Measurements from ENCODE around the gene PPP2R5C.
"Not testable (repeated sequence)": the region's sequence is repeated elsewhere in the genome, so short reads cannot be mapped to it uniquely, and the experiment has no call there.

PPP2R5C gene

DNA sequence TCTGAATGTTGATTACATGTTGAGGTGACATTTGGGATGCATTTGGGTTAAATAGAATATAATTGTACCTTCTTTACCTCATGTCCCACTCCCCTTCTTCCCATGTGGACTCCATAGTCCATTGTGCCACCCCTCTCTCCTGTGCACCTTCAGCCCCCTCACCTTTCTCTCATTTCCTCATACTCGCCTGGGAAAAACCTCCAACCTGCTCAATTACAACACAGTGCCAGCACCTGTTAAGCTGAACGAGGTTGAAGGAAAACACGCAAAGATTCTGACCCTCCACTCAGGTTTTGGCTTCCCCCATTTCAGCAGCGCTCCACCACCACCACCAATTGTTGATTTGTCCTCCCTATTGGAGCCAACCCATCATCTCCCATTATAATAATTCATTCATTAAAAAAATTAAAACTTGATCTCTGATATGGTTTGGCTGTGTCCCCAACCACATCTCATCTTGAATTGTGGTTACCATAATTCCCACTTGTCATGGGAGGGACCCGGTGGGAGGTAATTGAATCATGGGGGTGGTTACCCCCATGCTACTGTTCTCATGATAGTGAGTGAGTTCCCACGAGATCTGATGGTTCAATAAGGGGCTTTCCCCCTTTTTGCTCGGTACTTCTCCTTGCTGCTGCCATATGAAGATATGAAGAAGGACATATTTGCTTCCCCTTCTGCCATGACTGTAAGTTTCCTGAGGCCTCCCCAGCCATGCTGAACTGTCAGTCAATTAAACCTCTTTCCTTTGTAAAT, 33.7 kb upstream of the PPP2R5C start:
- DNase-seq (ENCODE audit: low spot score) = no peak

DNA sequence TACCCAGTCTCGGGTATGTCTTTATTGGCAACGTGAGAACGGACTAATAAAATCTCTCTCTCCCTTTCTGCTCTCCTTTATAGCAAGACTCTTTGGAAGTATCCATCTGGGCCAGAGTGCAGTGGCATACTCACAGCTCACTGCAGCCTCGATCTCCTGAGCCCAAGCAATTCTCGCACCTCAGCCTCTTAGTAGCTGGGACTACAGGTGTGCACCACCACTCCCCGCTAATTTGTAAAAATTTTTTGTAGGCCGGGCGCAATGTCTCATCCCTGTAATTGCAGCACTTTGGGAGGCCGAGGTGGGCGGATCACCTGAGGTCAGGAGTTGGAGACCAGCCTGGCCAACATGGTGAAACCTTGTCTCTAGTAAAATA, 33.2 kb upstream of the PPP2R5C start:
- no peak for DNase-seq (ENCODE audit: low spot score)

DNA sequence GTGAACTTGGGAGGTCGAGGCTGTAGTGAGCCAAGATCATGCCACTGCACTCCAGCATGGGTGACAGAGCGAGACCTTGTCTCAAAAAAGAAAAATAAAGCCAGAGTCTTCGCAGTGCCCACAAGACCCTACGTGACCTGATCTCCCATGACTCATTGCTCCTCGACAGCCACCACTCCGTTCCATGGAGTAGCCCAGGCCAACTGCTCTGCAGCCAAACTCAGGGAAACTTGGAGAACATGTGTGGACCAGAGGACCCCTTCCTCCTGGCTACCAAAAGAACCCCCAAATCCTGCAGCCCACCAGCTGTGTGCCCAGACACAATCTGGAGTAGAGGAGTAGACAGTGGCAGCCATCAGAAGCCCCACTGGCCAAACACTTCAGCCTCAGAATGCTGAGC, 32.1 kb upstream of the PPP2R5C start:
- DNase-seq (ENCODE audit: low spot score) = no peak

DNA sequence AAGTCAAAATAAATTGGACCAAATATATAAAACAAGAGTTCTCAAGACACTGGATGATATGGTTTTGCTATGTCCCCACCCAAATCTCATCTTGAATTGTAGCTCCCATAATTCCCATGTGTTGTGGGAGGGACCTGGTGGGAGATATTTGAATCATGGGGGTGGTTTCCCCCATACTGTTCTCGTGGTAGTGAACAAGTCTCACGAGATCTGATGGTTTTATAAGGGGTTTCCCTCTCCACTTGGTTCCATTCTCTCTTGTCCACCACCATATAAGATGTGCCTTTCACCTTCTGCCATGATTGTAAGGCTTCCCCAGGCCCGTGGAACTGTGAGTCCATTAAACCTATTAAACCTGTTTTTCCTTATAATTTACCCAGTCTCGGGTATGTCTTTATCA, 31.4 kb upstream of the PPP2R5C start:
- not testable (repeated sequence) for DNase-seq (ENCODE audit: low spot score)

DNA sequence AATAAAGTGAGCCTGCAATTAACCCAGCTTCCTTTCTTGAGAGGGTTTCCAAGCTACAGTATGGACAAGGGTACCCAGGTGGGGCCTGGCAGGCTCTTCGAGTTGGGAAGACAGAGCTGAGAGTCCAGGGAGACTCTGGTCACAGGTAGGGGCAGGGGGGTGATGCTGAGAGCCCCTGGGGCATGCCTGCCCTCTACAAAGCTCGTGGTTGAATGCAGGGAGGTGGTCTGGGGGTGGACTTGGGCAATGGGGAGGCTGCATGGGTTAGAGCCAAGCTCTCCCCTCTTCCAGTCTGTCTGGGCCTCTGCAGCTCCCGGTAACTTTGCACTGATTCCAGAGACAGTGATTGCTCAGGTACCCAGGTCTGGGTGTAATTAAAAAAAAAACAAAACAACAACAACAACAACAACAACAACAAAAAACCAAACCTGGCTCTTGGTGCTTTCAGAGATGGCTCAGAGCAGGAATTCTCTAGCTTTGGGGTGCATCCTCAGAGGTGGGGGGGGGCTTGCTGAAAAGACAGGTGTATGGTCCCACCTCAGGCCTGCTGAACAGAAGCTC, 30.8 kb upstream of the PPP2R5C start:
- no peak for DNase-seq (ENCODE audit: low spot score)

DNA sequence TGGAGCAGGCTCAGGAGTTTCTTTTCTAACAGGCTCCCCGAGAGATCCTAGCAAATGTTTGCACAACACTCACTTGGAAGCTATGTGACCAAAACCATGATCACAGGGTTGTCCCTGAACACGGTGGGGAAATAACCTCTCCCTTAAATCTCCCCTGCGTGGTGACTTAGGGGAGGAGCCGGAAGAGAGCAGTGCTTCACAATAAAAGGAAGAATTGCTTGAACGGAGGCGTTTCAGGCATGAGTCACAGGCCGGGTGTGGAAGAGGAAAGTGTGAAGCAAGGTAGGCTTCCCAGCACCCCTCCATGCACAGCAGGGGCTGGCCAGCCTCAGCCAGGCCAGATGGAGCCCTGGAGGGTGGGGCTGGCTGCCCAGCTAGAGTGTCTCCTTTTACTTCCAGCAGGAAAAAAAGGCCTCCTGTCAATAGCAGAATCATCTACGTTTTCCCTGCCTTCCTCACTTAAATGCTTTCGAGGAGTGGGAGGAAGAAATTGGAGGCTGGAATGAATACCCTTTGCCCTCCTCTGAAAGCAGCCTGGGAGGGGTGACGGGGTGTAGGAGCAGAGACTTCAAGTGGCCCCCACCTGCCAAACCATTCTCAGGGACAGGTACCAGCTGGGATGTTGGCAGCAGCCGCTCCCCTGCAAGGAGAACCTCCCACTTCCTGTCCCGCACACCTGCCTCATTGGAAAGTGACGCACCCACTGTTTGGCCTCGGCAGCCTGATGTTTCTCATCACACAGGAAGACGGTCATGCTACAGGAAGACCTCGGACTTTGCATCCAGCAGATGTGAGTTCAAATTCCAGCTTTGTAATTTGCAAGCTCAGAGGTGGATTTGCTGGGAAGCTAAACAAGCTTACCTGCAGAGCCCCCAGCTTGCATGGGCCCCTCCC, 30.1 kb upstream of the PPP2R5C start:
- DNase-seq (ENCODE audit: low spot score) = peak; percentile 86

DNA sequence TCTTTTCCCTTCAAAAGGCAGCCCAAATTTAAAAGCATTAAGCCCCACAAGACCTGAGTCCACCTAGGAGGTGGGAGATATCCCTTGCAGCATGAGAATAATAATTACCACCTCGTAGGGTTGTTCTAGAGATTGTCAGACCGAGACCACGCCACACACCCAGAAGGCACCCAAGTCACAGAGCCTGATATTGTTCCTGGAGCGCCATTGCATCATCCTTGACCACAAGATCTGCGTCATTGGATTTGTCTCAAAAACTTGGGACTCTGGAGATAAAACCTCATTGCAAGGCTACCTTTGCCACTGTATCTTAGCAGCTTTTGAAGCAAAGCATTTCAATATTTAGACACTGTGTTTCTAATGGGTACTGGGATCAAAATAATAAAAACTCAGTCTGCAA, 29.4 kb upstream of the PPP2R5C start:
- no peak for DNase-seq (ENCODE audit: low spot score)

DNA sequence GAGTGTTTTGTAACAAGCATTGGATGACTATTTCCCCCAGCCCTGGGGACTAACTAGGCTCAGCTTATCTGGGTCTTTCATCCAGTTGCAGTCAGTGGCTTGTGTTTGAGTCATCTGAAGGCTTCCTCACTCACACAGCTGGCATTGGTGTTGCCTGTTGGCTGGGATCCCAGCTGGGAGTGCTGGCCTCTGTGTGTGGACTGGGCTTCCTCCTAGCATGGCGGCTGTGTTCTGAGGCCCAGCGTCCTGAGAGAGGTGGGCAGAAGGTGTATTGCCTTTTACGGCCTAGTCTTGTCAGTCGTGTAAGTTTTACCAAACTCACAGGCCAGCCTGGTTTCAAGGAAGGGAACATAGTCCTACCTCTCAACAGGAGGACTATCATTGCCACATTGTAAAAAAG, 28.3 kb upstream of the PPP2R5C start:
- no peak for DNase-seq (ENCODE audit: low spot score)

DNA sequence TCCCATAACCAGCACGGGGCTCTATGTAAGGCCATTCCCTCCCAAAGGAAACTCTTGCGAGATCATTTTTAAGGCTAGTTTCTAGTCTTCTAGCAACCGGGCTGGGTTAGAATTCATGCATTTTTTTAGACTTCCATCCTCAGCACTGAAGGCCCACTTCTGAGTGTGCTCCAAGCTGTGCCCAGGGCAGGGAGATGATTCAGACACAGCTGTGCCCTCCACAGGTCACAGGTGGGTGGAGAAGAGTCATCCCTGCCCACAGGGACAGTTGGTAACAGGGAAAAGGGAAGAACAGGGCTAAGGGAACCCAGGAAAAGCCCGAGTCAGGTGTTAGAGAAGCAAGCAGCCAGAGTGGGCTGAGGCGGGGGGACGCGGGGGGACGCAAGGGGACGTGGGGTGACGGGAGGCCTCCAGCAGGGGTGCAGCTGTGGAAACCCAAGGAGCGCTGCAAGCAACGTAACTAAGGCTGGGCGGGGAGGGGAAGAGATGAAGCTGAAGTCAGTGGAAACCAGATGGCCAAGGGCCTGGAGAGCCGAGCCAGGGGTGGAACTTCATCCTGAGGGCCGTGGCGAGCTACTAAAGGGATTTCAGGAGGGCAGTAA, 27.2 kb upstream of the PPP2R5C start:
- DNase-seq (ENCODE audit: low spot score) = no peak

DNA sequence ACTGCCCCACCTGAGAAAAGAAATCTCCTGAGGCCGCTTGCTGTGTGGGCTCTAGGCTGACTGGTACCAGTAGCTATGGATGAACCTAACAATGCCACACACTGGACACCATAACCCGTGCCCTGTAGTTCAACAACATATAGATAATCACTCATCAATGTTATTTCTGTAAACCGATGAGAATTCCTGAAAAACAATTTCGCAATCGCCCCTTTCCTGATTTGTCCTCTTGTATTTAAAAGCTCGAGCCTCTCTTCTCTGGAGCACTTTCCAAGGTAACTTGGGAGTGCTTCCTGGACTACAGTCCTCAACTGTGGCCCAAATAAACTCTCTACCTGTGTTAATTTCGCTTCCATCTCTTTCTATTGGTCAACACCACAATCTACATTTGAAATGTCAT, 26.1 kb upstream of the PPP2R5C start:
- DNase-seq (ENCODE audit: low spot score) = no peak

DNA sequence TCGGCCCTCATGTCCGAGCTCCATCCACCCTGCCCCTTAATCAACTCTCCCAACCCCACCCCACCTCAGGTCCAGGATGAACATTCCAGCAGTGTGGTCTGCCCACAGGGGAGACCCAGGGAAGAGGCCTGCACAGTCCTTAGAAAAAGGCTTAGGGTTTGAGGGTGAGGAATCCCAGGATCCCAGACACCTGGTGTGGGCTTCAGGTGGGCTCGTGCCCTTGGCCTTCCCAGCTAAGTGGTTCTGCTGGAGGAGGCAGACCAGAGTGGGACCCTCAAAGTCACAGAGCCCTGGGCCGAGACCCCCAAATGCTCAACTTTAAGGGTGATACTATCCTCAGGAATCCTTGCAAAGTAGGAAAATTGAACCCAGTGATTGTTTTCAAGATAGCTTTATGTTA, 25.4 kb upstream of the PPP2R5C start:
- no peak for DNase-seq (ENCODE audit: low spot score)

DNA sequence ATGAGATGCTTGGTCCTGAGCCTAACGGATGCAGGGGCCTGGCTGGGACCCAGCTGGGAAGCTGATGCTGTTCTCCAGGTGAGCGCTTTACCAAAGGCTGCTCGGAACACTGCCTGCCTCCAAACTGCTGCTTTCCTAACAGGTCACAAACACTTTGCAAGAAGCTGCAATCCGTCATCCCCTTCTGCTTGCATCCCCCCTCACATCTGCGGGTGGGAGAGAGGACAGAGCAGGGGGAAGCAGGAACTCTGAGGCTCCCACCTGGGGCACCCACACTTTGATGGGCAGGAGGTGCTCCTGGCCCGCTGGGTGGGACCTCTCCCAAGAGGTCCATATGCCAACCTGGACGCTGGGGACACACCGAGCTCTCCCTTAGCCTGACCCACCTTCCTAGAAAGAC, 24.9 kb upstream of the PPP2R5C start:
- no peak for DNase-seq (ENCODE audit: low spot score)

DNA sequence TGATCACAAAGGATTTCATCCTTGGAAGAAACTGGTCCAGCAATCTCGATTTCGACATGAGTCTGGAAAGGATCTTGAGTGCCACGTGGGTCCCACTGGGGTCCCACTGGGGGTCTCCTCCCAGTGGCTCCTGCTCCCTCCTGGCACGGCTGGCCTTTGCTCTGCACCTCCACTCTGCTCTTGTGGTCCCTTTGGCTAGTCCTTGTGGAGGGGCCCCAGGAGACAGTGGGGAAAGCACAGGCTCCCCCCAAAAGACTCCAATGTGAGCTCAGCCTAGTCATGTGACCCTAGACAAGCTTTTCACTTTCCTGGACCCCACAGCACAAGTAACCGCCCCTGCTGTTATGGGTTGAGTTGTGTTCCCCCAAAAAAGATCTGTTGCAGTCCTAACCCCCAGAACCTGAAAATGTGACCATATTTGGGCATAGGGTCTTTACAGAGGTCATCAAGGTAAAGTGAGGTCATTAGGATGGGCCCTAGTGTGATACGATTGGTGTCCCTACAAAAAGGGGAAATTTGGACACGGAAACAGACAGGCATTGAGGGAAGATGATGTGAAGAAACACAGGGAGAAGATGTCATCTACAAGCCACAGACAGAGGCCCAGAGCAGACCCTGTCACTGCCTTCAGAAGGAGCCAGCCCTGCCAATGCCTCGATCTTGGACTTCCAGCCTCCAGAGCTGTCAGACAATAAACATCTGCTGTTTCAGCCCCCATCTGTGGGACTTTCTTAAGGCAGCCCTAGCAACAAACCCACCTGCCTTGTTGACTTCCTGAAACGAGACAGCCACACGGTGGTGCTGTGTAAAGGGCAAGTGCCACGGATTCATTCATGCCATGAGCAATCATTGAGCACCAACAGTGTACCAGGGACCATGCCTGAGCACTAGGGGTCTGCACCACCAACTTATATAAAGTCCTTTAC, 23.8 kb upstream of the PPP2R5C start:
- DNase-seq (ENCODE audit: low spot score) = peak; percentile 38

DNA sequence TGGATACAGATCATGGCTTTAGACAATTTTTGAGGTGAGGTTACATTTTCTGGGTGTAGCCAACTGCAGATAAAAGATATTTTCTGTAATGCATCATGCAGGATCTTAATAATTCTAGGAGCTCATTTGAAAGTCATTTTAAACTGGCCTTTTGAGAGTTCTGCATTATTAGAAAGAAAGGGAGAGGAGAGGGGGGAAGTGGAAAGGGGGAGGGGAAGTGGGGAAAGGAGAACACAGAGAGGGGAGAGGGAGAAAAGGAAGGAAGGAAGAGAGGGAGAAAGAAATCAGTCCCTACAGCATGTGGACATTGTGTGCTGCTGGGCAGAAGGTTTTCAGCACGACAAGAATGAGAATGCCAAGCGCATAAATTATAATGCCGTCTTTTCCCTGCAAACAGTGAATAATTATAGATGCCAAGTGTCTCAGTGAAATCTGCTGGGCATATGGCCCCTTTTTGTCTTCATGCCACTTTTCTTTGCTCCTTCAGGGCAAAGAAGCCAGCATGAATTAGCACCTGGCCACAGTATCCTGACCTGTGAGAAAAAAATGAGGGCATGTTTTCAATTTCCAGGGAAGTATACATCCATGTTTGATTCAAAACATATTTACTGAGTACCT, 22.7 kb upstream of the PPP2R5C start:
- DNase-seq (ENCODE audit: low spot score) = no peak

DNA sequence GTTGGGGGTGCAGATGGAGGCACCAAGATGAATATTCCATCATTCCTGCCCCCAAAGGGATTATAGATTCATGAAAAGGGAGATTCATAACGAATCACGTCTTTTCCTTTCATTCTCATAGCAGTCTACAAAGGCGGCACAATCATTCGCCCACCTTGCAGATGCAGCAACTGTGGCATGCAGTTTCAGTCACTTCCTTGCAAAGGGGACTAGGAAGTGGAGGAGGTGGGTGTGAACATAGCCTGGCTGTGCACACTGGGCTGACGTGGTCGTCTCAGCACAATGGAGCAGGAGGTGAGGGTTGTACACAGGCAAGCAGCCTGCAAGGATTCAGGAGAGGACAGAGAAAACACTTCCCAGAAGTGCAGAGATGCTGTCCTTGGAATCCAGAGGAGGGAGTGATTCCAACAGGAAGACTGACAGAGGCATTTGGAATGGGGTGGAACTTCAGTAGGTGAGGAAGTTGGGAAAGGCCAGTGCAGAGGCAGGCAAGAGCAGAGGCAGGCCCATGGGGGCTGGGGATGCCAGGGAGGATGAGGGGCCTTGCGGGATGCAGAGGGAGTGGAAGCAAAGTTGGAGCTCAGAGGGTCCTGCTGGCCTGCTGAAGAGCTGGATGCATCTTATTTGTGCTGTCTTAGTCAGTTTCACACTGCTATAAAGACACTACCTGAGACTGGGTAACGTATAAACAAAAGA, 21.9 kb upstream of the PPP2R5C start:
- no peak for DNase-seq (ENCODE audit: low spot score)

DNA sequence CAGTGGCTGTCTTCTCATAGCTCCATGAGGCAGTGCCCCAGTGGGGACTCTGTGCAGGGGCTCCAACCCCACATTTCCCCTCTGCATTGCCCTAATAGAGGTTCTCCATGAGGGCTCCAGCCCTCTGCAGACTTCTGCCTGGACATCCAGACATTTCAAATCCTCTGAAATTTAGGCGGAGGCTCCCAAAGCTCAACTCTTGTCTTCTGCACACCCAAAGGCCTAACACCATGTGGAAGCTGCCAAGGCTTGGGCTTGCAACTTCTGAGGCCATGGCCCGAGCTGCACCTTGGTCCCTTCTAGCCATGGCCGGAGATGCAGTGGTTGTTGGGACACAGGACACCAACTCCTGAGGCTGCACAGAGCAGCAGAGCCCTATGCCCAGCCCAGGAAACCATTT, 20.5 kb upstream of the PPP2R5C start:
- DNase-seq (ENCODE audit: low spot score) = no peak

DNA sequence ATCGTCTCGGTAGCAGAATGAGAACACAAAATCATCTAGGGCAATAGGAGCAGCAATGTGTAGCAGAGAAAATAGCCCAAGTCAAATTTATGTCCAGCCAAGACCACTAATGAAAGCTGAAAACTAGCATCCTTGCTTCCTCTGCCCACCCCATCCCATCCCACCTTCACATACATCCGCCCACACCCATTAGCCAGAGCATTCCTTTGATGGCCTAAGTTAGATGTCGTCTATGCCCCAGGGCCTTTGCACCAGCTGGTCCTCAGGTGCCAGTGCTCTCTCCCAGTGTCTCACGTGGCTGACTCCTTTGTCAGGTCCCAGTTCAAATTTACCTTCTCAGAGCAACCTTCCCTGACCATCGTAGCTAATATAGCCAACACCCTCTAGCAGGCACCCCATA, 17.8 kb upstream of the PPP2R5C start:
- no peak for DNase-seq (ENCODE audit: low spot score)

DNA sequence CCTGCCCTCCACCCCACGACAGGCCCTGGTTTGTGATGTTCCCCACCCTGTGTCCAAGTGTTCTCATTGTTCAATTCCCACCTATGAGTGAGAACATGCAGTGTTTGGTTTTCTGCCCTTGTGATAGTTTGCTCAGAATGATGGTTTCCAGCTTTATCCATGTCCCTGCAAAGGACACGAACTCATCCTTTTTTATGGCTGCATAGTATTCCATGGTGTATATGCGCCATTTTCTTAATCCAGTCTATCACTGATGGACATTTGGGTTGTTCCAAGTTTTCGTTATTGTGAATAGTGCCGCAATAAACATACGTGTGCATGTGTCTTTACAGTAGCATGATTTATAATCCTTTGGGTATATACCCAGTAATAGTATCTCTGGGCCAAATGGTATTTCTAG, 17.1 kb upstream of the PPP2R5C start:
- DNase-seq (ENCODE audit: low spot score) = not testable (repeated sequence)

DNA sequence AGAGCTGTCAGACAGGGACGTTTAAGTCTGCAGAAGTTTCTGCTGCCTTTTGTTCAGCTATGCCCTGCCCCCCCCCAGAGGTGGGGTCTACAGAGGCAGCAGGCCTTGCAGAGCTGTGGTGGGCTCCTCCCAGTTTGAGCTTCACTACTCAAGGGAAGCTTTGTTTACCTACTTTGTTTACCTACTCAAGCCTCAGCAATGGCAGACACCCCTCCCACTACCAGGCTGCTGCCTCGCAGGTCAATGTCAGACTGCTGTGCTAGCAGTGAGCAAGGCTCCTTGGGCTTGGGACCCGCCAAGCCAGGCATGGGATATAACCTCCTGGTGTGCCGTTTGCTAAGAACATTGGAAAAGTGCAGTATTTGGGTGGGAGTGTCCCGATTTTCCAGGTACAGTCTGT, 11.8 kb upstream of the PPP2R5C start:
- not testable (repeated sequence) for DNase-seq (ENCODE audit: low spot score)

DNA sequence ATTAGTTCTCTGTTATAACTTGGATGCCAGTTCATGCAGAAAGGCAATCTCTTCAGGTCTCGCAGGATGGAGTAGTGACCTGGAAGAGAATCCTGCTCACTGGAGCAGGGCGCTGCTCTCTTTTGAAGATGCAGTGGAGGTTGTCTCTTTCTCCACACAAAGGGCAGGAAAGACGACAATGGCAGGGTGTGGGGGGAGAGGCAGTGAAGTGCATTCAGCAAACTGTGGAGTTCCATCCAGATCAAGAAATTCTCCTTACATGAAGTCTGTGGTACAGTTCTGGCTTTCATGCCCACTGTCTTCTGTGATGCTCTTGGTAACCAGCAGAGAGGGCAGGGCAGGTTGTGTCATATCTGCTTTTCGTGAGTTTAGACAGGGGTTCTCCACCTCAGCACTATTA, 6.6 kb upstream of the PPP2R5C start:
- no peak for DNase-seq (ENCODE audit: low spot score)

Measured in CD4-positive, alpha-beta T cell treated with Interleukin-15 for 4 hours (primary cell).